ENCODE data around the gene PGS1.
"Not testable (repeated sequence)": the region's sequence is repeated elsewhere in the genome, so short reads cannot be mapped to it uniquely, and the experiment has no call there.

Gene PGS1

GRCh38 chr17:78449983-78450595, 71.6 kb downstream of the PGS1 start:
- no peak for DNase-seq

GRCh38 chr17:78450696-78451345, 72.4 kb downstream of the PGS1 start:
- no peak for DNase-seq

GRCh38 chr17:78451753-78452152, 73.3 kb downstream of the PGS1 start:
- DNase-seq: no peak

- DNase-seq: no peak
These were observed 75.9 kb downstream of the PGS1 start for GRCh38 chr17:78454346-78454745.

- DNase-seq: no peak
These were observed 79.6 kb downstream of the PGS1 start for GRCh38 chr17:78458091-78458490.

GRCh38 chr17:78458736-78459335, 80.4 kb downstream of the PGS1 start:
- no peak for DNase-seq

- no peak for DNase-seq
These were observed 81.2 kb downstream of the PGS1 start for GRCh38 chr17:78459696-78460095.

GRCh38 chr17:78460176-78460675, 81.8 kb downstream of the PGS1 start:
- no peak for DNase-seq

GRCh38 chr17:78460951-78461798, 82.7 kb downstream of the PGS1 start:
- no peak for DNase-seq

- DNase-seq: no peak
These were observed 83.3 kb downstream of the PGS1 start for GRCh38 chr17:78461799-78462053.

GRCh38 chr17:78462148-78462547, 83.7 kb downstream of the PGS1 start:
- DNase-seq: no peak

- DNase-seq: not testable (repeated sequence)
These were observed 87.8 kb downstream of the PGS1 start for GRCh38 chr17:78466109-78466785.

GRCh38 chr17:78466786-78467715, 88.6 kb downstream of the PGS1 start:
- no peak for DNase-seq

GRCh38 chr17:78468366-78468765, 89.9 kb downstream of the PGS1 start:
- no peak for DNase-seq

GRCh38 chr17:78469443-78469842, 91.0 kb downstream of the PGS1 start:
- no peak for DNase-seq

GRCh38 chr17:78471635-78472034, 93.2 kb downstream of the PGS1 start:
- no peak for DNase-seq

- no peak for DNase-seq
These were observed 93.8 kb downstream of the PGS1 start for GRCh38 chr17:78472035-78472905.

GRCh38 chr17:78473951-78474613, 95.6 kb downstream of the PGS1 start:
- DNase-seq: no peak
